ENCODE measurements around the gene FAM162A.
"Not testable (repeated sequence)": the region's sequence is repeated elsewhere in the genome, so short reads cannot be mapped to it uniquely, and the experiment has no call there.

FAM162A gene

GRCh38 chr3:122421101-122421500 is 37.1 kb downstream of the FAM162A start:
- no peak for DNase-seq (ENCODE audit: low spot score)

GRCh38 chr3:122421836-122422235 is 37.9 kb downstream of the FAM162A start:
- DNase-seq (ENCODE audit: low spot score): no peak

DNA sequence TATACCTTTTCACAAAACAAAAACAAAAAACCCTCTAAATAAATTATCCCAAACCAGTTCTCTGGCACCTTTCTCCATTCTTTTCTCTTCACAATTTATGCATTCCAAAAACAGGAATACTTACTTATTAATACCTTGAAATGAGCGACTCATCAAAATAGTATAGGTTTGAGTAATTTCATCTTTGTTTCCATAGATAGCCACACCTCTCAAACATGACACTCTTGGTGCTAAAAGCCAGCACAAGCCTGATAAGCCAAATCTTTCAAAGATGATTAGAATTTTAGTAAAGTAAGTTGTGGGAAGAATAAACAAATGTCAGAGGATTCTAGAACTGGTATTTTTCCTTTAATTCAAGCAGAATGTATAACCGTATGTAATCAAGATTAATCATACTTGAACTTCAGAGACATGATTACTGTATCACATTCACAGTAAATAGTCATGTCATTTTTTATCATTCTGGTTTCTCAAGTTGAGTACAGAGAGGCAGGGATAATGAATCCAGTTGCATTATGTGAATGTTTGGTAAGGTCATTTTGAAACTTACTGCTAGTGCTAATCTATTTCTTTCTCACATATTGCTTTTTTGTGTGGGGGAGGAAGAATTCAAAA is 44.0 kb downstream of the FAM162A start:
- no peak for DNase-seq (ENCODE audit: low spot score)

DNA sequence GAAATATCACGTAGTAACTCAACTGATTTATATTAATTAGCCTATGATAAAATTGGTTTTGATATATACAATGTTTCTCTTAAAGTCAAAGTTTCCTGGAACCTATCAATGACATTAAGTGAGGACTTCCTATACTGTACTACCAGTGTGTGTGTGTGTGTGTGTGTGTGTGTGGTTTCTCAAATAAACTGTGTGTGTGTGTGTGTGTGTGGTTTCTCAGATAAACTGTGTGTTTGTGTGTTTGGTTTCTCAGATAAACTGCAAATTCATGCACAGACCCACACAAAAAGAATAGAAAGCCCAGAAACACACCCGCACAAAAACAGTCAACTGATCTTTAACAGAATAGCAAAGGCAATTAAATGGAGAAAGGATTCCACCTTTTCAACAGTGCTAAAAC is 46.4 kb downstream of the FAM162A start:
- no peak for DNase-seq (ENCODE audit: low spot score)

DNA sequence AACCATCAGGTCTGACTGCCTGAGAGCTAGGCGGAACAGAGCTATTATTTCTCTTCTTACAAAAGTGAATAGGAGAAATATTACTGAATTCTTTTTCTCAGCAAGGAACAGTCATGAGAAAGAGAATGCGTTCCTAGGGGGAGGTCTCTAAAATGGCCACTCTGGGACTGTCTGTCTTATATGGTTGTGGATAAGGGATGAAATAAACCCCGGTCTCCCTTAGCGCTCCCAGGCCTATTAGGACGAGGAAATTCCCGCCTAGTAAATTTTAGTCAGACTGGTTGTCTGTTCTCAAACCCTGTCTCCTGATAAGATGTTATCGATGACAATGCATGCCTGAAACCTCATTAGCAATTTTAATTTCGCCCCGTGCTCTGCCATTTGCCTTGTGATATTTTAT is 52.0 kb downstream of the FAM162A start:
- no peak for DNase-seq (ENCODE audit: low spot score)

- DNase-seq (ENCODE audit: low spot score): no peak
Measured at GRCh38 chr3:122443090-122443489, 59.1 kb downstream of the FAM162A start.

DNA sequence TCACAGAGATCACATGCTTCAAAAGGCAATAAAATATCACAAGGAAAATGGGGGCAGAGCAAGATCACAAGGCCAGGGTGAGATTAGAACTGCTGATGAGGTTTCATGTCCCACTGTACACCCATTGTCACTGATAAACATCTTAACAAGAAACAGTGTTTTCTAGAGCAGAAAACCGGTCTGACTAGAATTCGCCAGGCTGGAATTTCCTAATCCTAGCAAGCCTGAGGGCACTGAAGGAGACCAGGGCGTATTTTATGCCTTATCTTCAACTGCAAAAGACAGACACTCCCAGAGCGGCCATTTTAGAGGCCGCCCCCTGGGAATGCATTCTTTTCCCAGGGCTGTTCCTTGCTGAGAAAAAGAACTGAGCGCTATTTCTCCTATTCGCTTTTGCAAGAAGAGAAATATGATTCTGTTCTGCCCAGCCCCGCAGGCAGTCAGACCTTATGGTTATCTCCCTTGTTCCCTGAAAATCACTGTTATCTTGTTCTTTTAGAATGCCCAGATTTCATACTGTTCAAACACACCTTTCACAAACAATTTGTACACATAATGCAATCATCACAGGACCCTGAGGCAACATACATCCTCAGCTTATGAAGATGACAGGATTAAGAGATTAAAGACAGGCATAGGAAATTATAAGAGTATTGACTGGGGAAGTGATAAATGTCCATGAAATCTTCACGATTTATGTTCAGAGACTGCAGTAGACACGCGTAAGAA is 59.9 kb downstream of the FAM162A start:
- not testable (repeated sequence) for DNase-seq (ENCODE audit: low spot score)

DNA sequence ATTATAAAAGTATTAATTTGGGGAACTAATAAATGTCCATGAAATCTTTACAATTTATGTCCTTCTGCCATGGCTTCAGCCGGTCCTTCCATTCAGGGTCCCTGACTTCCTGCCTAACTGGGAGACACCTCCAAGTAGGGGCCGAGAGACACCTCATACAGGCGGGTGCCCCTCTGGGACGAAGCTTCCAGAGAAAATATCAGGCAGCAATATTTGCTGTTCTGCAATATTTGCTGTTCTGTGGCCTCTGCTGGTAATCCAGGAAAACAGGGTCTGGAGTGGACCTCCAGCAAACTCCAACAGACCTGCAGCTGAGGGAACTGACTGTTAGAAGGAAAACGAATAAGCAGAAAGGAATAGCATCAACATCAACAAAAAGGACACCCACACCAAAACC is 60.5 kb downstream of the FAM162A start:
- not testable (repeated sequence) for DNase-seq (ENCODE audit: low spot score)

GRCh38 chr3:122448218-122448617 is 64.2 kb downstream of the FAM162A start:
- DNase-seq (ENCODE audit: low spot score): not testable (repeated sequence)

GRCh38 chr3:122451371-122451770 is 67.4 kb downstream of the FAM162A start:
- no peak for DNase-seq (ENCODE audit: low spot score)

DNA sequence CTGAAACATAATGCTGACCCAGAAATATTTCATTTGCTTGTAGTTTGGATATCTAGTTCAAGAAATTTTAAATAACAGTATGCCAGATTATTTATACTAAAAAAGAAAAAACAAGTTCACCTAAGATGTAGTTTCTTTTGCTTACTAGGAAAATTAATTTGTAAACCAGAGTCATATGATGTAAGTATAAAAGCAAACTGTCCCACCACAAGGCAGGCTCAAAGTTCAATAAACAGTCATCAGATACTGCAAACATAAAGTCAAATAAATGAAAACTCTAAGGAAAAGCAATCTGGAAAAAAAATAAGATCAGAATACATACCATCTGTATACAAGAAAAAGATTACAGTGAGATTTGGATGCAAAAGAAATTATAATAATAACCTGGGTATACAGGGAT is 72.1 kb downstream of the FAM162A start:
- no peak for DNase-seq (ENCODE audit: low spot score)

GRCh38 chr3:122457706-122458105 is 73.7 kb downstream of the FAM162A start:
- no peak for DNase-seq (ENCODE audit: low spot score)

- peak; percentile 54 for DNase-seq (ENCODE audit: low spot score)
Measured at GRCh38 chr3:122458992-122459391, 75.0 kb downstream of the FAM162A start.

GRCh38 chr3:122461806-122462205 is 77.8 kb downstream of the FAM162A start:
- no peak for DNase-seq (ENCODE audit: low spot score)

Data from GM03348 (cell line).